Thyroid gland (tissue), 4 donors: ENCODE measurements around the gene ZNF341.

Source experiments
- CTCF ChIP-seq, 6 experiments: fragments of 200-600 bp in 3 of 6; fragments of 450-650 bp in 3 of 6; sonication (generic) in 3 of 6; IDR thresholded peaks; one replicate each; pipeline ENCODE4 v1.5.1; 2016 to 2019; ENCODE audit warnings: antibody characterized with exemption in 6 of 6, mild to moderate bottlenecking in 2 of 6, inconsistent platforms in 1 of 6, moderate library complexity in 1 of 6
- POLR2A ChIP-seq, 2 donors: fragments of 450-650 bp; IDR thresholded peaks; one replicate each; pipeline ENCODE4 v1.6.1; 2017; ENCODE audit warnings: antibody characterized with exemption in 2 of 2, mild to moderate bottlenecking in 2 of 2, moderate library complexity in 1 of 2

- TF ChIP-seq CTCF (IDR thresholded peaks at IDR 0.05) (no peak), POLR2A (IDR thresholded peaks at IDR 0.05) (no peak)
These were observed 37.2 kb upstream of the ZNF341 start for GRCh38 chr20:33694639-33695012.
